GM21723 (cell line): Measurements from ENCODE around the gene MUC20.
"Not testable (repeated sequence)": the region's sequence is repeated elsewhere in the genome, so short reads cannot be mapped to it uniquely, and the experiment has no call there.

Experiments used
- ATAC-seq: cut with Tn5 transposase; IDR thresholded peaks from one replicate; pipeline ENCODE4 v1.9.1; 2021; ENCODE audit warnings: mild to moderate bottlenecking, moderate library complexity; ENCODE audit not compliant: unreplicated experiment

Gene MUC20, protein sequence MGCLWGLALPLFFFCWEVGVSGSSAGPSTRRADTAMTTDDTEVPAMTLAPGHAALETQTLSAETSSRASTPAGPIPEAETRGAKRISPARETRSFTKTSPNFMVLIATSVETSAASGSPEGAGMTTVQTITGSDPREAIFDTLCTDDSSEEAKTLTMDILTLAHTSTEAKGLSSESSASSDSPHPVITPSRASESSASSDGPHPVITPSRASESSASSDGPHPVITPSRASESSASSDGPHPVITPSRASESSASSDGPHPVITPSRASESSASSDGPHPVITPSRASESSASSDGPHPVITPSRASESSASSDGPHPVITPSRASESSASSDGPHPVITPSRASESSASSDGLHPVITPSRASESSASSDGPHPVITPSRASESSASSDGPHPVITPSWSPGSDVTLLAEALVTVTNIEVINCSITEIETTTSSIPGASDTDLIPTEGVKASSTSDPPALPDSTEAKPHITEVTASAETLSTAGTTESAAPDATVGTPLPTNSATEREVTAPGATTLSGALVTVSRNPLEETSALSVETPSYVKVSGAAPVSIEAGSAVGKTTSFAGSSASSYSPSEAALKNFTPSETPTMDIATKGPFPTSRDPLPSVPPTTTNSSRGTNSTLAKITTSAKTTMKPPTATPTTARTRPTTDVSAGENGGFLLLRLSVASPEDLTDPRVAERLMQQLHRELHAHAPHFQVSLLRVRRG

DNA sequence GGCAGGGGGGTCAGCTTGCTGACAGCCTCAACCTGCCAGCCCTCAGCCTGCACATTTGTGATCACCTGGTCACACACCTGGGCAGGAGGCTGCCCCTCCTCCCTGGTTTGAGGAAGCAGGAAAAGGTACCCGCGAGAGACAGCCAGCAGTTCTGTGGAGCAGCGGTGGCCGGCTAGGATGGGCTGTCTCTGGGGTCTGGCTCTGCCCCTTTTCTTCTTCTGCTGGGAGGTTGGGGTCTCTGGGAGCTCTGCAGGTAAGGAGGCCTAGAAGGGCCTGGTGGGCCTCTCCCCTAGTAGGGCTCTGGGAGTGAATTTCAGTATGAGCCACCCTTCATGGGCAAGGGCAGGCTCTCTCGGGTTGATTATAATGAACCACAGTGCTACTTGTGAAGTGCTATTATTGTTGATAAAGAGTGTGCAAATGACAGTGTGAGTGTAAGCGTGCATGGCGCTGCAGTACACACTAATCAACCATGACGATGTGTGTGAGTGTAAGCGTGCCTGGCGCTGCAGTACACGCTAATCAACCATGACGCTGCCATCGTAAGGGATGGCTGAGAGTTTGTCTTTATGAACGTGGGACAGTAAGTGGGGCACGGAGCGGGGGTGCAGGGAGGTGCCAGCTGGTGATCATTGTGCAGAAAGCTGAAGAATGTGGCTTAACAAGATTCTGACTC lies at the start of gene MUC20:
Gene MUC20, plus strand, starts transcription at position 148 of the 676 bp plus-strand sequence. Its CDS starts 30 bp downstream, at position 178.
- ATAC-seq = not testable (repeated sequence)

DNA sequence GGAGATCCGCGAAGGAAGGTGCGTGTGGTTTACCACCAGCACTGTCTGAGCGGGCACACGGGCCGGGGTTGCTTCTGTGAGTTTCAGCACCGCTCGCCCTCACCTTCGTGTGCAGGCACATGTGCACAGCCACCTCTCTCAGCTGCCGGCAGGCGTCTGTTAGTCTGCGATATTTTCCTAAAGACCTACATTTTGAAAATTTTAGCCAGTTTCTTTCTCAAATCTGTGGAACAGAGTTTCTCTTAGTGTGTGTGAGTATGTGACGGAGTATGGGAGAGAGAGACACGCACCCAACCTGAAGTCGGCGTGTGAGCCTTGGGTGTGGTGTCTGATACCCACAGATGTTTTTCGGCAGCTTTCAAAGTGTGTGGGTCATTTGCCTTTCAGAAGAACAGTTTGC lies 49.5 kb upstream of the MUC20 start:
- ATAC-seq = not testable (repeated sequence)

DNA sequence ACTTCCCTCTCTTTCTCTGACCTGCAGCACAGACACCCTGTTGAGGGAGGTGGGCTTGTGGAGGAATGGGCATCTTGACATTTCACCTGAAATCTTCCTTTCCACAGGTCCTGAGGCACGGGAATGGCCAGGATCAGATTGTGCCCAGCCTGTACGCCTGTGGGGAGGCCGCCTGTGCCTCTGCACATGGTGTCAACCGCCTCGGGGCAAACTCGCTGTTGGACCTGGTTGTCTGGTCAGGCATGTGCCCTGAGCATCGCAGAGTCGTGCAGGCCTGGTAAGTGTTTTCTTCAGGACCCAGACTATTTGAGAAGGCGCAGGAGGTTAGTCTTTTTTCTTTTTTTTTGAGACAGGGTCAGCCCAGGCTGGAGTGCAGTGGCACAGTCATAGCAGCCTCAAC lies 47.1 kb upstream of the MUC20 start:
- ATAC-seq = not testable (repeated sequence)

DNA sequence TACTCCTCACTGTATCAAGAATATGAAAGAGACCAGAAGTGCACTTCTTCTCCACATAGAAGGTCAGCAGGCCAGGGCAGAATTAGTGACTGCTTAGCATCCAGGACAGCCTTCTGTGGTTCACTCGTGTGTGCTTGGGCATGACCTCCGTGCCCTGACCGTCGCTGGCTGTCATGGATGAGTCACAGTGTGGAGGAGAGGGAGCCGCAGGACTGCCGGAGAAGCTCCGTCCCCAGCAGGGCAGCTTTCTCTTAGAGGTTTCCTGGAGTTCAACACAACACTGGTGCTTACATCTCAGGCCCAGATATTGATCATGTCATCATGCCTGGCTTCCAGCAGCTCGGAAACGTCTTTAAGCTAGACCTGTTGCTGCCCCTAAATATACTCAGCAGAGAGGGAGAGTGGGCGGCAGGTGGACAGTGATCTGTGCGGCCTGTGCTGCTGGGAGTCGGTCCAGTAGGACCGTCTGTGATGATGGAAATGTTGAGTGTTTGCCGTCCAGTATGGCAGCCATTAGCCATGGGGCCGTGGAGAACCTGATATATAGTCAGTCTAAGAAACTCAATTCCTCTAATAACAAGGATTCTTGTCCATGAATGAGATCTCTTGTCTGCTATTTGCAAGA lies 42.3 kb upstream of the MUC20 start:
- not testable (repeated sequence) for ATAC-seq

DNA sequence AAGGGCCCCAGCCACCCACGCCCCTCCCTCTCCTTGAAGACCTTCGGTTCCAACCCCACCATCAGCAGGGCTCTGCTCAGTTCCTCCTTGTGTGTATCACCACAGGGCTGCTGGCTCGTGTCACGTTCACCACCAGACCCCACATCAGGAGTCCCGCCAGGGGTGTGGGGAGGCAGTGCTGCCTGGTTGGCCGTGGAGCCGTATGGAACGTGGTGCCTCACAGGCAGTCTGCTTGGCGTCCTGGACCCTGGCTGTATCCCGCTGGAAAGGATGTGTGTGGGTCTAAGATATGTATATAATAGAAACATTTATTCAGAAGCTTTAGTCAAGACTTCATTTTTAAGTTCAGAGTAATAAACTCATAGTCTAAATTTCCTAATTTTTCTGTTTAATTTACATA lies 40.1 kb upstream of the MUC20 start:
- not testable (repeated sequence) for ATAC-seq

DNA sequence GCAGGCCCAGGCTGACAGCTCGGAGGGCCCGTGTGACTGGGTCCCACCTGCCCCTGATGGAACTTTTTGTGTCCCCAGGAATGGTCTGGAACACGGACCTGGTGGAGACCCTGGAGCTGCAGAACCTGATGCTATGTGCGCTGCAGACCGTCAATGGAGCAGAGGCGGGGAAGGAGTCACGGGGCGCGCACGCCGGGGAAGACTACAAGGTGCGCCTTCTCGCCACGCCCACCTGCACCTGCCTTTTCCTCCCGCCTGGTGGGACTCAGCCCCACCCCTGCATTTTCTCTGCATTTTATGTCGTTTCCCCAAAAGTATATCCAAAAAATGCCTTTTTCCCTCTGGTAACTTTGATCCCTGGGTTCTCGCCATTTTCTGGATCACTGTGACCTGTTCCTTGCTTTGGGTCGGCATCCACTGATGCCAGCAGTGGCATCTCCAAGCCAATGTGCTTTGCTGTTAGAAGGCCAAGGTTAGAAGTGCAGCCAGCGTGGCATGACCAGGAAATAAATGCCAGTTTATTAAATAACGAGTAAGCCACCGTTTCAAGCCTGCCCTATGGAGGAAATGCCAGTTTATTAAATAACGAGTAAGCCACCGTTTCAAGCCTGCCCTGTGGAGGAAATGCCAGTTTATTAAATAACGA lies 39.2 kb upstream of the MUC20 start:
- ATAC-seq = not testable (repeated sequence)

DNA sequence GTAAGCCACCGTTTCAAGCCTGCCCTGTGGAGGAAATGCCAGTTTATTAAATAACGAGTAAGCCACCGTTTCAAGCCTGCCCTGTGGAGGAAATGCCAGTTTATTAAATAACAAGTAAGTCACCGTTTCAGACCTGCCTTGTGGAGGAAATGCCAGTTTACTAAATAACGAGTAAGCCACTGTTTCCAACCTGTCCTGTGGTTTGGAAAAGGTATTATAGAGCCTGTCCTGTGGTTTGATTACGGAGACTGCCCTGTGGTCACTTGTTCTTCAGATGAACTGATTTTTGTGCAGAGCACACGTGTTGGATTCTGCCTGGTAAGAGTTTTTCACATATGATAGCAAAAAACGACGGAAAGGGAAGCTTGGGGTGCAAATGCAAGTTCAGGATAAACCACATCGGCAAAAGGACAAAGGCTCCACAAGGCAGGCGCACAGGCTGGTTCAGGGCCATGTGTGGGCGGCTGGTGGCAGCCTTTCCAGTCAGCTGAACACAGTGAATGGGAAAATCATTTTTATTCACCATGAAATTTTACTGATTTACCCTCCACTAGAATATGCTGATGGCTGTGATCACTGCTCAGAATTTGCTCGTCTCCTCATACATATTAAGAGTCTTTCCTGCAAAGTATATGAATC lies 38.6 kb upstream of the MUC20 start:
- not testable (repeated sequence) for ATAC-seq

DNA sequence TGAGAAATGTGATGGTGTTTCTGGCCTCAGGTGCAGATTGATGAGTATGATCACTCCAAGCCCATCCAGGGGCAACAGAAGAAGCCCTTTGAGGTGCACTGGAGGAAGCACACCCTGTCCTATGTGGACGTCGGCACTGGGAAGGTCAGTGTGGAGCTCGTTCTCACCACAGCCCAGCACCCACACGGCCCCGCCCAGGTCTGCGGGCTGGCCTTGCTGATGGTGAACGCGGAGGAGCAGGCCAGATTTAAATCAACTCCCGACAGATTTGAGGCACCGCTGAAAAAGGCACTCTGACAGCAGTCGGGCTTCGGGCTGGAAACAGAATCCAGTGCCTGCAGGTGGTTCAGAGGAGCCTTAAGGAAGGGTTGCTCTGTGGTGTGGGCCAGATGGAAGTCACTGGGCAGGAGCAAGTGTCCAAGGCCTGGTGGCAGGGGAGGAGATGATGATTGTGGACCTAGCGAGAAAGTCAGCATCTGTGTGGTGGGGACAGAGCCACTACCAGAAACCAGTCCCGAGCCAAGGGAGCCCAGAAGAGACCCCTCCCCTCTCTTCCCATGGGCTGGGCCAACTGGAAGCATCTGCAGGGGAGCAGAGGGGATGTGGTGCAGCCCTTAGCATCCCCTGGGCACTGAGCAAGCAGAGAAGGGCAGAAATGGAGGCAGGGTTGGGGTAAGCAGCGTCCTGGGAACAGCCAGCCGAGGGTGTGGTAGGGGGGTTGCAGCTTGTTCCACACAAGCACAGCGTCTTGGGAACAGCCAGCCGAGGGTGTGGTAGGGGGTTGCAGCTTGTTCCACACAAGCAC lies 36.9 kb upstream of the MUC20 start:
- ATAC-seq = not testable (repeated sequence)

DNA sequence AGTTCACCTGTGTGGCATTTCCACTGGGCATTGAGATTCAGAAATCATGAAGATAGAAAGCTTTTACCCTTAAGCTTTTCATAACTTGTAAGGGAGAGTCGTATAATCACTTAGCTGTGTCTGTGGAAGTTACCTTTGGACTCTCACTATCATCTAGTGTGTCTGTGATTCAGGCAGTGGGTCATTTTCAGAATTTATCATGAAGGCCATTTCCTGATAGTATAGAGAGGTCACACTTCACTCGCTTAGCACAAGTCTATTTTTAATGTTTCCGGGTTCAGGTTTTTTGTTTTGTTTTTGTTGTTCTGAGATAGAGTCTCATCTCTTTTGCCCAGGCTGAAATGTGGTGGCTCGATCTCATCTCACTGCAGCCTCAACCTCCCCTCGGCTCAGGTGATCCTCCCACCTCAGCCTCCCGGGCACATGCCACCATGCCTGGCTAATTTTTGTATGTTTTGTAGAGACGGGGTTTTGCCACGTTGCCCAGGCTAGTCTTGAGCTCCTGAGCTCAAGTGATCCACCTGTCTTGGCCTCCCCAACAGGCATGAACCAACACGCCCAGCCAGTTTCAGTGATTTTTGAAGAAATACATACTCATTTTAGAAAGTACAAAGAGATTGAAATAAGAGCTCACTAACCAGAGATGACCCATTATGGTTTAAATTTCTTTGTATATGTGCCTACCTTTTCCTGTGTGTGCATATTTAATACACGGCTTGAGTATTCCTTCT lies 36.1 kb upstream of the MUC20 start:
- ATAC-seq = peak; percentile 65

DNA sequence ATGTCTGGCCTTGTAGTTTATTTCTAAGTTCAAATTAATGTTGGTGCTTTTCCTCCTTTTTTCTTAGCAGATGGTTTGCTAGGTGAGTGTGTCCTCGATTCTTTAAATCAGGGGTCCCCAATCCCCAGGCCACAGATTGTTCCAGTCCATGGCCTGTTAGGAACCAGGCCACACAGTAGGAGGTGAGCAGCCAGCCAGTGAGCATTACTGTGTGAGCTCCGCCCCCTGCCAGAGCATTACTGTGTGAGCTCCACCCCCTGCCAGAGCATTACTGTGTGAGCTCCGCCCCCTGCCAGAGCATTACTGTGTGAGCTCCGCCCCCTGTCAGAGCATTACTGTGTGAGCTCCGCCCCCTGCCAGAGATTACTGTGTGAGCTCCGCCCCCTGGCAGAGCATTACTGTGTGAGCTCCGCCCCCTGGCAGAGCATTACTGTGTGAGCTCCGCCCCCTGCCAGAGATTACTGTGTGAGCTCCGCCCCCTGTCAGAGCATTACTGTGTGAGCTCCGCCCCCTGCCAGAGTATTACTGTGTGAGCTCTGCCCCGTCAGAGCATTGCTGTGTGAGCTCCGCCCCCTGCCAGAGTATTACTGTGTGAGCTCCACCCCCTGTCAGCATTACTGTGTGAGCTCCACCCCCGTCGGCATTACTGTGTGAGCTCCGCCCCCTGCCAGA lies 34.1 kb upstream of the MUC20 start:
- ATAC-seq = not testable (repeated sequence)

DNA sequence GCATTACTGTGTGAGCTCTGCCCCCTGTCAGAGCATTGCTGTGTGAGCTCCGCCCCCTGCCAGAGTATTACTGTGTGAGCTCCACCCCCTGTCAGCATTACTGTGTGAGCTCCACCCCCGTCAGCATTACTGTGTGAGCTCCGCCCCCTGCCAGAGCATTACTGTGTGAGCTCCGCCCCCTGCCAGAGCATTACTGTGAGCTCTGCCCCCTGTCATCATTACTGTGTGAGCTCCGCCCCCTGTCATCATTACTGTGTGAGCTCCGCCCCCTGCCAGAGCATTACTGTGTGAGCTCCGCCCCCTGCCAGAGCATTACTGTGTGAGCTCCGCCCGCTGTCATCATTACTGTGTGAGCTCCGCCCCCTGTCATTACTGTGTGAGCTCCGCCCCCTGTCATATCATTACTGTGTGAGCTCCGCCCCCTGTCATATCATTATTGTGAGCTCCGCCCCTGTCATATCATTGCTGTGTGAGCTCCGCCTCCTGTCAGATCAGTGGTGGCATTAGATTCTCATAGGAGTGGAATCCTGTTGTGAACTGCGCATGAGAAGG lies 33.5 kb upstream of the MUC20 start:
- ATAC-seq = not testable (repeated sequence)

DNA sequence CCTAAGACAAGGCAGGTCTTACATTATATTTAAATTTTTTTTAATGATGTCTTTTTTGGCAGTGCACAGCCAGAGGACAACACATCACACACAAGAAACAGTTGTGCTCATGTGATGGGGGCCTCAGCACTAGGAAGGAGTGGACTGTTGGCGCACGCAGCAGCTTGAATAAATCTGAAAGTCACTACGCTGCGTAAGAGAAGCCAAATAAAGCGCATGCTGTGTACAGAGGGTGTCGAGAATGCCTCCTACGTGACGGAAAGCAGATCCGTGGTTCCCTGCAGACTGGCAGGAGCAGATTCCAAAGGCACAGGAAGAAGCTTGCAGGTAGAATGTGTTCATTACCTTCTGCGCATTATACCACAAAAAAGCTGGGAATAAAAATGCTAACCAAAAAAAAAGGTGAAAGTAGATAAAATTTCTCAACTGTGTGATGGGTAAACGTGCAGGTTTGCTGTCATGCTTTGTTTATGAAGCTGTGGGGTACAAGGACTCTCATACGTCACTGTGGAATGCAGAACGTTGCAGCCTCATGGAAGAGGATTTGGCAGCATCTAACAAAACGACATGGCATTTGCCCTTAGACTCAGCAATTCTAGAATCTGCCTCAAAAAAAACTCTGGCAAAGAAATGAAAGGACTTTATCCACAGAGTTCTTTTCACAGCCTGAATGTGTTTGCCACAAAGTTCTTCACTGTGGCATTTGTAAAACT lies 32.2 kb upstream of the MUC20 start:
- ATAC-seq = not testable (repeated sequence)

DNA sequence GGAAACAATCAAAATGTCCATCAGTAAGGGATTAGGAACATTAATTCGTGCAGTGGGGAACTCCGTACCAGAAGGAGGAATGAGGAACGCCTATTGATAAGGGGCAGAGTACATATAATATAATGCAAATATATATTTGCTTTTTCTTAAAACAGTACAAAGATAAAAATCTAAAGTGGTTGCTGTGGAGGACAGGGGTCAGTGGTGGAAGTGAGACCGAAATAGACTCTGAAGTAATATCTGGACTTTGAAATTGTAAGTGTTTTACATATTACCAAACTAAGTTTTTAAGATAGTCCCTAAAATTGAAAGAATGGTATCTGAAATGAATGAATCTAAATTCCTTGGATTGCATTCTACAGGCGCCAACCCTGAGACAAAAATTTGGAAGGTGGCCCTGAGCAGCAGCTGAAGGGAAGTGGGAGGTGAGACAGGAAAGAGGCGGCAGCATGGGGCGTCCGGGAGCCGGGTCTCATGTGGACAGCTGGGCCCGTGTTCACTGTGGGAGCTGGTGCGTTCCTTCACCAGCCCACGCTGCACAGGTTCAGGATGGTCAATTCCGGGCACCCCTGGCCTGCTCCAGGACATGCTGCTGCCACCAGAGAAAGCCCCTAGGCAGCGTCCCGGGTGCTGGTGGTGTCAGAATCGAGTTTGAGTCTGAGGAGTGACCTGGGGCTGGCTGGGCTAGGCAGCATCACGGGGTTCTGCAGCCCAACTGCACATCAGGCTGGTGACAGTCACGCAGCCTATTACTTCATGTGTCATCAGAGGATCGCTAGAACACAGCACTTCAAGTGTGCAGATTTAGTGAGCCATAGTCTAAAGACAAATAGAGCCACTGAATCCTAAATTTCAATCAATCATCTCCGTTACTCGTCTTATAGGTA lies 31.4 kb upstream of the MUC20 start:
- ATAC-seq = not testable (repeated sequence)

DNA sequence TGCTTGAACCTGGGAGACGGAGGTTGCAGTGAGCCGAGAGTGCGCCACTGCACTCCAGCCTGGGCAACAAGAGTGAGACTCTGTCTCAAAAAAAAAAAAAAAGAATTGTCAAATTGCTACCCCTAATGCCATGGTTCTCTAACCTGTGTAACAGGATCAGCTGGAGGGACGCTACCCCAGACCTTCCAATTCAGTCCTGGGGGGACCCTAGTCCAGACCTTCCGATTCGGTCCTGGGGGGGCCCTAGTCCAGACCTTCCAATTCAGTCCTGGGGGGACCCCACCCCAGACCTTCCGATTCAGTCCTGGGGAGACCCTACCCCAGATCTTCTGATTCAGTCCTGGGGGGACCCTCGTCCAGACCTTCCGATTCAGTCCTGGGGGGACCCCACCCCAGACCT lies 29.8 kb upstream of the MUC20 start:
- no peak for ATAC-seq

DNA sequence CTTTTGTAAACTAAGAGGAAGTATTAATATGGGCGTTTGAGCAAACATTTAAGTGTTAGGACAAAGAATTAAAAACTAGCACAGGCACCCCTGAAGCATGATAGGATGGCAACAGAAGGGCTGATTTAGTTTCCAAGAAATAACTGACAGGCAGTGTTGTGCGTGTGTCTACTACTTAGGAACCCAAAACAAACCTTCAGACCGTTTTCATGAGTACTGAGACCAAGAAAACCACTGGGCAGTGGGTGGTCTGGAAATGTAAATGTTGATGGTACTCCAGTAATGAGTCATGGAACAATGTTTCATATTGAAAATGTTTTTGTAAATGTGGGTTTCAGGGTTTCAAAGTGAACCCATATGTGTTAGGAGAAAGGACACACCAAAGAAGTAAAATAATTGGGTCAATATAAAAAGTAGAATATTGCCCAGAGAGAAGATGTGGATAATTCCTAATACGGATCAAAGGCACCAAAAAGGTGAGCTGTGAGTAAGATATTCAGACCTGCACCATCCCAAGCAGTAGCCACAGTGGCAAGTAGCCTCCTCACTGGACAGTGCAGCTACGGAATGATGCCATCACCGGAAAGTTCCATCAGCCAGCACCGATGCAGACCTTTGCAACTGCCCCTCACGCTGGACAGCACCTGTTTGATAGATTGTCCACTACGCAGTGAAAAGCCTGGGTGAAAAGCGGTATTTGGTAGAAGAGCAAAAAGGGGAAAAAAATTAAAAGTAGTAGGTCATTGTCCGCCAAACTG lies 29.0 kb upstream of the MUC20 start:
- ATAC-seq = not testable (repeated sequence)

DNA sequence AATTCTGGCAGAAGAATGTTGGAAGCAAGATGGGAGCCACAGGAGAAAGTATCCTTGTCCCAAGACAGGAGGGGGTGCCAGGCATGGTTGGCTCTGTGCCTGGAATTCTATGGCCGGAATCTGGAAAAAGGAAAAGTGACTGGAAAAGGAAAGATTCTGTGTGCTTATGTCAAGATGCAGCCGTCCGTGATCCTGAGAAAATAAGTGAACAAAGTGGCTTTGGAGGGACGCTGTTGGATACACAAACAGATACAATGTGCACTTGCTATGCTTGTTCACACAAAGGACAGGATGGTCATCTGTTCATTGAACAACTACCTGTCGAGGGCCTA lies 28.5 kb upstream of the MUC20 start:
- no peak for ATAC-seq
